ENCODE data around the gene TMPRSS7. TPM values are rescaled to one million over a fixed set of nuclear protein-coding genes. Genes with fewer than 3 reads are reported as not detected.

Gene TMPRSS7
- total and polyA plus RNA-seq, 12 donors = not detected

GRCh38 chr3:112088944-112089343, 54.4 kb downstream of the TMPRSS7 start:
- H3K4me1 ChIP-seq = peaks cover 6 to 58% (median 32%) of the 10 kb centered on the region in 9 donors

GRCh38 chr3:112089956-112090886, 55.7 kb downstream of the TMPRSS7 start:
- 77 to 79% methylated on average over 9 of the region's 9 CpGs for WGBS, 2 donors
- peak overlapping the region in 3 of 10 donors; percentile 2 to 19 (median 4) for H3K27ac ChIP-seq
- peaks cover 0 to 73% (median 0%) of the 10 kb centered on the region in 7 donors for H3K27me3 ChIP-seq
- DNase-seq (no peak), ATAC-seq (no peak)
- no peak overlapping the region for H3K4me3 ChIP-seq
- H3K4me1 ChIP-seq = peaks cover 6 to 58% (median 32%) of the 10 kb centered on the region in 9 donors
- intact Hi-C loops (cut with DNase I) = no loop called here
- no peaks in the 10 kb centered on the region for H3K36me3 ChIP-seq
- TF ChIP-seq CTCF (IDR thresholded peaks at IDR 0.05) = no peak
- H3K9me3 ChIP-seq = no peaks in the 10 kb centered on the region

More at GRCh38 chr3:112088944-112089343, 54.4 kb downstream of the TMPRSS7 start:
- DNase-seq (no peak), ATAC-seq (no peak)
- no peak overlapping the region for H3K27ac ChIP-seq
- no peaks in the 10 kb centered on the region for H3K9me3 ChIP-seq
- WGBS, 2 donors = 68 to 74% methylated on average over 4 of the region's 4 CpGs
- H3K27me3 ChIP-seq = peaks cover 0 to 78% (median 0%) of the 10 kb centered on the region in 7 donors
- no peaks in the 10 kb centered on the region for H3K36me3 ChIP-seq
- no peak for TF ChIP-seq CTCF (IDR thresholded peaks at IDR 0.05)
- H3K4me3 ChIP-seq = no peak overlapping the region
- intact Hi-C loops (cut with DNase I) = no loop called here

- WGBS, 2 donors = 63 to 65% methylated on average over 6 of the region's 6 CpGs
- peaks cover 6 to 53% (median 32%) of the 10 kb centered on the region in 9 donors for H3K4me1 ChIP-seq
- no peak for ATAC-seq
Measured at GRCh38 chr3:112090887-112091586, 56.5 kb downstream of the TMPRSS7 start.

More at GRCh38 chr3:112090887-112091586, 56.5 kb downstream of the TMPRSS7 start:
- peaks cover 0 to 66% (median 0%) of the 10 kb centered on the region in 7 donors for H3K27me3 ChIP-seq
- peak overlapping the region in 4 of 10 donors; percentile 4 to 37 (median 27) for H3K27ac ChIP-seq
- no peak overlapping the region for H3K4me3 ChIP-seq
- no peak for TF ChIP-seq CTCF (IDR thresholded peaks at IDR 0.05)
- H3K36me3 ChIP-seq = no peaks in the 10 kb centered on the region
- intact Hi-C loops (cut with DNase I) = no loop called here
- no peaks in the 10 kb centered on the region for H3K9me3 ChIP-seq
- DNase-seq = no peak
